Kidney (tissue), 14 donors: ENCODE measurements around the gene CRBN. TPM values are rescaled to one million over a fixed set of nuclear protein-coding genes. Genes with fewer than 3 reads are reported as not detected.

Experiments used
- DNase-seq, 5 donors: peaks; one replicate each; pipeline ENCODE4 v3.0.0-alpha.2; 2013 to 2020
- FAIRE-seq: peaks from 2 replicates; lab custom pipeline; 2012; peaks lifted over from hg19 to GRCh38; lab: Jason Lieb, UNC
- H3K27ac ChIP-seq, 2 donors: one replicate each; pipeline ENCODE4 v1.7.0; 2013; ENCODE audit warnings: low read depth in 2 of 2, low read length in 2 of 2, inconsistent platforms in 1 of 2
- H3K27me3 ChIP-seq: one replicate; pipeline ENCODE4 v1.7.1; 2013; ENCODE audit warnings: low read length, inconsistent platforms; ENCODE audit not compliant: control insufficient read depth, insufficient read depth
- H3K36me3 ChIP-seq, 3 donors: one replicate each; pipeline versions ENCODE4 v1.7.0 to v1.7.1; 2013; ENCODE audit warnings: low read length in 3 of 3, control low read depth in 1 of 3, inconsistent platforms in 1 of 3; ENCODE audit not compliant: insufficient read depth in 3 of 3, control insufficient read depth in 2 of 3
- H3K4me1 ChIP-seq, 3 donors: one replicate each; pipeline versions ENCODE4 v1.7.0 to v1.7.1; 2013; ENCODE audit warnings: low read length in 3 of 3, inconsistent platforms in 1 of 3, low read depth in 1 of 3; ENCODE audit not compliant: control insufficient read depth in 2 of 3, insufficient read depth in 2 of 3
- H3K4me3 ChIP-seq, 3 donors: one replicate each; pipeline versions ENCODE4 v1.7.0 to v1.8.1; 2013; ENCODE audit warnings: low read length in 3 of 3, control low read depth in 1 of 3, inconsistent platforms in 1 of 3
- H3K9ac ChIP-seq, 3 donors: one replicate each; pipeline versions ENCODE4 v1.7.0 to v1.7.1; 2013; ENCODE audit warnings: low read length in 3 of 3, control low read depth in 1 of 3, inconsistent platforms in 1 of 3
- H3K9me3 ChIP-seq, 3 donors: one replicate each; pipeline versions ENCODE4 v1.7.0 to v1.7.1; 2013; ENCODE audit warnings: low read length in 3 of 3, control low read depth in 1 of 3, inconsistent platforms in 1 of 3; ENCODE audit not compliant: control insufficient read depth in 2 of 3, insufficient read depth in 1 of 3
- intact Hi-C: fragments of 100-400 bp; cut with DNase I; formaldehyde crosslinking; loops from one replicate; pipeline ENCODE4 v1.11.1; 2022
- polyA plus RNA-seq: library from polyadenylated mRNA; stranded (reverse); fragments of 350-450 nt; fragmentation: Illumina TruSeq; extraction: RNeasy Lipid Tissue Mini Kit (QIAGEN cat#74804); gene quantifications from one replicate; pipeline ENCODE4 v1.2.3, GENCODE V29; 2014; ENCODE audit warnings: low read depth, low replicate concordance; ENCODE audit not compliant: insufficient read depth
- total RNA-seq: library from RNA; stranded (reverse); fragmentation: NEBNext Ultra II Directional; extraction: Animal tissue kit (Norgen Biotek cat#: 25700); gene quantifications from one replicate; pipeline ENCODE4 v1.2.1, GENCODE V29; 2021
- TF ChIP-seq, protein P1 (sequence below): IDR thresholded peaks from 3 replicates; pipeline ENCODE4 v1.5.1; 2012; ENCODE audit warnings: mild to moderate bottlenecking, moderate library complexity, borderline replicate concordance; ENCODE audit not compliant: insufficient read depth; ENCODE audit errors: extremely low read depth
- donor health status: control.
- donor health status: control.
- donor health status: control.
- donor health status: control.
- donor health status: control.
- donor health status: DM: yes; HTN: yes; CAD: no.
- donor health status: Normal renal cell carcinoma (clear cell type).

The CRBN gene
- total and polyA plus RNA-seq, 2 donors from 2014 or later = 31.0 to 56.7 TPM

DNA sequence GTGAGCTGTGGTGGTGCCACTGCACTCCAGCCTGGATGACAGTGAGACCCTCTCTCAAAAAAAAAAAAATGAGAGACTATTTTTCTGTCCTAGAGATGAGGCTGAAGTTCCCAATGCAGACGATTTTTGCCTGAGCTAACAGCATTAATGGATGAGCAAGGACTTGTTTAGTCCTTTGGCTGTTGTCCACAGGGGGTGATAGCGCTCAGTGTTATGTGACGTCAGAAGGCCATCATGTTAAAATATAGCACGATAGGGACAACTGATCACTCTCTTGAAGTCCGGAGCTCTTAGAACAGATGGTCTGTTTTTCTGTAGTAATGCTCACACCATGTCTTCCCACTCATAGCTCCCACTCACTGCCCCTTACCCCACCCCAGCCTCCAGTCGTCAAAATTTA lies 46.0 kb downstream of the CRBN start:
- Histone ChIP-seq H3K4me1 (no peaks in the 10 kb centered on the region), H3K4me3 (no peak overlapping the region), H3K9ac (no peak overlapping the region), H3K27ac (no peak overlapping the region), H3K27me3 (no peaks in the 10 kb centered on the region), H3K9me3 (no peaks in the 10 kb centered on the region), H3K36me3 (peaks cover 7 to 11% (median 9%) of the 10 kb centered on the region in 3 donors)
- TF ChIP-seq, protein P1, sequence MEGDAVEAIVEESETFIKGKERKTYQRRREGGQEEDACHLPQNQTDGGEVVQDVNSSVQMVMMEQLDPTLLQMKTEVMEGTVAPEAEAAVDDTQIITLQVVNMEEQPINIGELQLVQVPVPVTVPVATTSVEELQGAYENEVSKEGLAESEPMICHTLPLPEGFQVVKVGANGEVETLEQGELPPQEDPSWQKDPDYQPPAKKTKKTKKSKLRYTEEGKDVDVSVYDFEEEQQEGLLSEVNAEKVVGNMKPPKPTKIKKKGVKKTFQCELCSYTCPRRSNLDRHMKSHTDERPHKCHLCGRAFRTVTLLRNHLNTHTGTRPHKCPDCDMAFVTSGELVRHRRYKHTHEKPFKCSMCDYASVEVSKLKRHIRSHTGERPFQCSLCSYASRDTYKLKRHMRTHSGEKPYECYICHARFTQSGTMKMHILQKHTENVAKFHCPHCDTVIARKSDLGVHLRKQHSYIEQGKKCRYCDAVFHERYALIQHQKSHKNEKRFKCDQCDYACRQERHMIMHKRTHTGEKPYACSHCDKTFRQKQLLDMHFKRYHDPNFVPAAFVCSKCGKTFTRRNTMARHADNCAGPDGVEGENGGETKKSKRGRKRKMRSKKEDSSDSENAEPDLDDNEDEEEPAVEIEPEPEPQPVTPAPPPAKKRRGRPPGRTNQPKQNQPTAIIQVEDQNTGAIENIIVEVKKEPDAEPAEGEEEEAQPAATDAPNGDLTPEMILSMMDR = no peak
- FAIRE-seq (no peak), DNase-seq (no peak)
- intact Hi-C loops = no loop called here

DNA sequence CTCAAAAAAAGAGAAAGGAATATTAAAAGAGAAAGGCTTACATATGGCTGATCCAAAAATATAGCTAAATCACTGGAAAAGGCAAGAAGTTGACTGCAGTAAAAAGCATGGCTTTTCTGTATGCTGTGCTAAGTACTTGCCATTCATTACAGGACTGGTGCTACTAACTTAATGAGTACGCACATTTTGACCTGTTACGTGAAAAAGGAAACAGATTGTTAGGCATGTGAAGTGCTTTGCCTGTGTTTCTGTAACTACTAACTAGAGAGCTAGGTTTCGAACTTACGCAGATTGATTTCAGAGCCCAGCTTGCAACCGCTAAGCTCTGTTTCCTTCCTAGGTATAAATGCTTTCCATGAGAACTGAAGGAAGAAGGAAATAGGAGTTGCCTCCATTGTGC lies 49.9 kb downstream of the CRBN start:
- Histone ChIP-seq H3K9ac (no peak overlapping the region), H3K4me1 (peaks cover 0 to 8% (median 3%) of the 10 kb centered on the region in 3 donors), H3K4me3 (no peak overlapping the region), H3K27ac (no peak overlapping the region), H3K9me3 (no peaks in the 10 kb centered on the region), H3K36me3 (peaks cover 4 to 9% (median 9%) of the 10 kb centered on the region in 3 donors), H3K27me3 (no peaks in the 10 kb centered on the region)
- intact Hi-C loops = no loop called here
- no peak for DNase-seq
- TF ChIP-seq, protein P1 = no peak
- no peak for FAIRE-seq

- Histone ChIP-seq H3K9me3 (no peaks in the 10 kb centered on the region), H3K4me3 (peak overlapping the region; percentile 59 to 92 (median 83)), H3K4me1 (peaks cover 0 to 8% (median 3%) of the 10 kb centered on the region in 3 donors), H3K36me3 (peaks cover 4 to 9% (median 9%) of the 10 kb centered on the region in 3 donors), H3K27ac (peak overlapping the region; percentile 94 to 96), H3K9ac (peak overlapping the region; percentile 52 to 89 (median 86)), H3K27me3 (no peaks in the 10 kb centered on the region)
- FAIRE-seq = no peak
- peak in 1 of 5 donors; percentile 45 for DNase-seq
- intact Hi-C loops = no loop called here
- TF ChIP-seq, protein P1 = no peak
Measured at GRCh38 chr3:3127432-3128010, 52.0 kb downstream of the CRBN start.
